Activated CD8-positive, alpha-beta T cell treated with anti-CD3 and anti-CD28 coated beads, Interleukin-2, amount 10 ng/mL, durations not matched to agents 7 days and 5 days (primary cell): ENCODE measurements around the gene FRMD4B. TPM values are rescaled to one million over a fixed set of nuclear protein-coding genes. Genes with fewer than 3 reads are reported as not detected.

Source experiments
- ATAC-seq: fragments of 150-1000 bp; cut with Tn5 transposase; one replicate; pipeline ENCODE4 v1.10.0; 2021; ENCODE audit warnings: moderate library complexity
- CTCF ChIA-PET: fragments of 350-600 bp; sonication (Branson Sonifier 250); formaldehyde crosslinking; loops from one replicate; lab custom pipeline; 2021; ENCODE audit warnings: antibody characterized with exemption; lab: Charles Lee
- POLR2A ChIA-PET: fragments of 350-600 bp; sonication (Branson Sonifier 250); formaldehyde crosslinking; loops from one replicate; lab custom pipeline; 2021; ENCODE audit warnings: antibody characterized with exemption; lab: Charles Lee
- DNase-seq: peaks from one replicate; pipeline ENCODE4 v3.0.0-alpha.2; 2020
- H3K27ac Mint-ChIP-seq: one replicate; pipeline ENCODE4 v1.8.0; 2021; ENCODE audit warnings: mild to moderate bottlenecking, mixed read lengths
- H3K27me3 Mint-ChIP-seq: one replicate; pipeline ENCODE4 v1.8.0; 2021; ENCODE audit warnings: low read depth, mixed read lengths
- H3K36me3 Mint-ChIP-seq: one replicate; pipeline ENCODE4 v1.8.0; 2021; ENCODE audit warnings: low read depth, mixed read lengths
- H3K4me1 Mint-ChIP-seq: one replicate; pipeline ENCODE4 v1.8.0; 2021; ENCODE audit warnings: low read depth, mixed read lengths
- H3K4me3 Mint-ChIP-seq: one replicate; pipeline ENCODE4 v1.8.0; 2021; ENCODE audit warnings: mild to moderate bottlenecking, mixed read lengths
- H3K9me3 Mint-ChIP-seq: one replicate; pipeline ENCODE4 v1.8.0; 2022; ENCODE audit warnings: mixed read lengths; ENCODE audit not compliant: insufficient read depth
- total RNA-seq, 2 experiments: library from RNA; stranded (reverse); gene quantifications; one replicate each; pipeline ENCODE4 v1.2.3, GENCODE V29; 2021

Gene FRMD4B
- total RNA-seq, 2 experiments from 2014 or later = 7.7 to 8.2 TPM

GRCh38 chr3:69359339-69359893 lies 26.5 kb downstream of the FRMD4B start:
- no peak for ATAC-seq
- peaks cover 17% of the 10 kb centered on the region for H3K27me3 Mint-ChIP-seq
- ChIA-PET POLR2A (no interaction called here), CTCF (no interaction called here)
- H3K4me3 Mint-ChIP-seq = no peak overlapping the region
- no peaks in the 10 kb centered on the region for H3K9me3 Mint-ChIP-seq
- H3K27ac Mint-ChIP-seq = no peak overlapping the region
- no peaks in the 10 kb centered on the region for H3K4me1 Mint-ChIP-seq
- no peaks in the 10 kb centered on the region for H3K36me3 Mint-ChIP-seq
- DNase-seq = no peak

GRCh38 chr3:69357196-69357595 lies 28.7 kb downstream of the FRMD4B start:
- no peaks in the 10 kb centered on the region for H3K36me3 Mint-ChIP-seq
- CTCF ChIA-PET = no interaction called here
- peaks cover 33% of the 10 kb centered on the region for H3K27me3 Mint-ChIP-seq
- ATAC-seq (no peak), DNase-seq (no peak)
- H3K9me3 Mint-ChIP-seq = no peaks in the 10 kb centered on the region
- H3K4me3 Mint-ChIP-seq = no peak overlapping the region
- H3K27ac Mint-ChIP-seq = no peak overlapping the region
- peaks cover 11% of the 10 kb centered on the region for H3K4me1 Mint-ChIP-seq
- POLR2A ChIA-PET = no interaction called here

GRCh38 chr3:69354948-69355347 lies 30.9 kb downstream of the FRMD4B start:
- Mint-ChIP-seq H3K4me3 (no peak overlapping the region), H3K9me3 (no peaks in the 10 kb centered on the region), H3K36me3 (no peaks in the 10 kb centered on the region), H3K27ac (no peak overlapping the region), H3K4me1 (peaks cover 16% of the 10 kb centered on the region), H3K27me3 (peaks cover 39% of the 10 kb centered on the region)
- no peak for DNase-seq
- CTCF ChIA-PET = no interaction called here
- POLR2A ChIA-PET = no interaction called here
- no peak for ATAC-seq

- Mint-ChIP-seq H3K4me1 (peaks cover 16% of the 10 kb centered on the region), H3K27ac (no peak overlapping the region), H3K9me3 (no peaks in the 10 kb centered on the region), H3K27me3 (peaks cover 37% of the 10 kb centered on the region), H3K36me3 (no peaks in the 10 kb centered on the region), H3K4me3 (peak overlapping the region; percentile 20)
- CTCF ChIA-PET = no interaction called here
- DNase-seq (no peak), ATAC-seq (no peak)
- POLR2A ChIA-PET = no interaction called here
Measured at GRCh38 chr3:69353503-69353902, 32.4 kb downstream of the FRMD4B start.

- Mint-ChIP-seq H3K27ac (no peak overlapping the region), H3K36me3 (no peaks in the 10 kb centered on the region), H3K4me1 (peaks cover 16% of the 10 kb centered on the region), H3K27me3 (peaks cover 38% of the 10 kb centered on the region), H3K4me3 (peak overlapping the region; percentile 20), H3K9me3 (no peaks in the 10 kb centered on the region)
- POLR2A ChIA-PET = no interaction called here
- CTCF ChIA-PET = no interaction called here
- no peak for ATAC-seq
- DNase-seq = no peak
Measured at GRCh38 chr3:69353088-69353478, 32.8 kb downstream of the FRMD4B start.

- Mint-ChIP-seq H3K27ac (no peak overlapping the region), H3K36me3 (no peaks in the 10 kb centered on the region), H3K4me3 (no peak overlapping the region), H3K4me1 (peaks cover 16% of the 10 kb centered on the region), H3K27me3 (peaks cover 41% of the 10 kb centered on the region), H3K9me3 (no peaks in the 10 kb centered on the region)
- ChIA-PET CTCF (interaction anchor here (0.6 kb wide), 1 partner anchor 130 kb away, joined by 3 read pairs; no protein-coding TSS in a partner anchor), POLR2A (no interaction called here)
- no peak for ATAC-seq
- DNase-seq = no peak
Measured at GRCh38 chr3:69352305-69353087, 33.4 kb downstream of the FRMD4B start.

GRCh38 chr3:69343875-69344274 lies 42.0 kb downstream of the FRMD4B start:
- H3K9me3 Mint-ChIP-seq = no peaks in the 10 kb centered on the region
- no peaks in the 10 kb centered on the region for H3K36me3 Mint-ChIP-seq
- H3K4me1 Mint-ChIP-seq = no peaks in the 10 kb centered on the region
- H3K4me3 Mint-ChIP-seq = no peak overlapping the region
- CTCF ChIA-PET = no interaction called here
- POLR2A ChIA-PET = no interaction called here
- ATAC-seq (no peak), DNase-seq (no peak)
- H3K27me3 Mint-ChIP-seq = peaks cover 17% of the 10 kb centered on the region
- no peak overlapping the region for H3K27ac Mint-ChIP-seq

GRCh38 chr3:69342074-69342473 lies 43.8 kb downstream of the FRMD4B start:
- CTCF ChIA-PET = no interaction called here

GRCh38 chr3:69339760-69340159 lies 46.1 kb downstream of the FRMD4B start:
- ChIA-PET POLR2A (no interaction called here), CTCF (interaction anchor here (1.4 to 1.9 kb wide), 2 partner anchors 70 to 71 kb away, joined by 4 to 5 read pairs; no protein-coding TSS in a partner anchor)
- no peak overlapping the region for H3K27ac Mint-ChIP-seq
- H3K4me3 Mint-ChIP-seq = no peak overlapping the region
- H3K36me3 Mint-ChIP-seq = no peaks in the 10 kb centered on the region
- ATAC-seq (no peak), DNase-seq (no peak)
- no peaks in the 10 kb centered on the region for H3K9me3 Mint-ChIP-seq
- H3K27me3 Mint-ChIP-seq = no peaks in the 10 kb centered on the region
- H3K4me1 Mint-ChIP-seq = no peaks in the 10 kb centered on the region

More at GRCh38 chr3:69342074-69342473, 43.8 kb downstream of the FRMD4B start:
- no peak for DNase-seq
- no peaks in the 10 kb centered on the region for H3K9me3 Mint-ChIP-seq
- peaks cover 8% of the 10 kb centered on the region for H3K27me3 Mint-ChIP-seq
- no peak overlapping the region for H3K4me3 Mint-ChIP-seq
- POLR2A ChIA-PET = no interaction called here
- H3K36me3 Mint-ChIP-seq = no peaks in the 10 kb centered on the region
- no peaks in the 10 kb centered on the region for H3K4me1 Mint-ChIP-seq
- no peak for ATAC-seq
- H3K27ac Mint-ChIP-seq = no peak overlapping the region

- Mint-ChIP-seq H3K4me3 (no peak overlapping the region), H3K4me1 (no peaks in the 10 kb centered on the region), H3K27ac (no peak overlapping the region), H3K36me3 (no peaks in the 10 kb centered on the region), H3K9me3 (no peaks in the 10 kb centered on the region), H3K27me3 (no peaks in the 10 kb centered on the region)
- ChIA-PET POLR2A (no interaction called here), CTCF (interaction anchor here (0.7 to 1.4 kb wide), 2 partner anchors 12 to 71 kb away, joined by 3 to 4 read pairs; no protein-coding TSS in a partner anchor)
- ATAC-seq = no peak
- no peak for DNase-seq
Measured at GRCh38 chr3:69338911-69339310, 47.0 kb downstream of the FRMD4B start.

GRCh38 chr3:69332934-69333333 lies 53.0 kb downstream of the FRMD4B start:
- peaks cover 12% of the 10 kb centered on the region for H3K4me1 Mint-ChIP-seq
- DNase-seq (no peak), ATAC-seq (no peak)
- H3K4me3 Mint-ChIP-seq = no peak overlapping the region
- ChIA-PET POLR2A (no interaction called here), CTCF (no interaction called here)
- H3K36me3 Mint-ChIP-seq = no peaks in the 10 kb centered on the region
- no peak overlapping the region for H3K27ac Mint-ChIP-seq
- H3K9me3 Mint-ChIP-seq = no peaks in the 10 kb centered on the region
- peaks cover 3% of the 10 kb centered on the region for H3K27me3 Mint-ChIP-seq

- peaks cover 31% of the 10 kb centered on the region for H3K4me1 Mint-ChIP-seq
- ChIA-PET CTCF (interaction anchor here (0.7 to 1.0 kb wide), 2 partner anchors 14 to 79 kb away, joined by 3 to 4 read pairs; no protein-coding TSS in a partner anchor), POLR2A (no interaction called here)
- no peaks in the 10 kb centered on the region for H3K9me3 Mint-ChIP-seq
- peaks cover 3% of the 10 kb centered on the region for H3K27me3 Mint-ChIP-seq
- no peak for DNase-seq
- ATAC-seq = no peak
- H3K27ac Mint-ChIP-seq = no peak overlapping the region
- H3K4me3 Mint-ChIP-seq = no peak overlapping the region
- no peaks in the 10 kb centered on the region for H3K36me3 Mint-ChIP-seq
Measured at GRCh38 chr3:69330891-69331400, 54.9 kb downstream of the FRMD4B start.
